Stimulated activated CD8-positive, alpha-beta memory T cell treated with anti-CD3 and anti-CD28 coated beads, Interleukin-4, amount 100 ng/mL, for 4 hours (primary cell): Measurements from ENCODE around the gene TYRO3.
A peak's percentile ranks its signal among the peaks of the same experiment; 100 is the strongest.

Experiments used
- DNase-seq, 2 donors: peaks; one replicate each; pipeline ENCODE4 v3.0.0-alpha.2; 2020; ENCODE audit warnings: low read depth in 2 of 2, low spot score in 1 of 2

Gene TYRO3

GRCh38 chr15:41558400-41559238, at the start of gene TYRO3:
TSS of gene TYRO3 (plus strand) at chr15:41559212. CDS start at chr15:41559258, 46 bp downstream.
- DNase-seq = peak; percentile 29 to 55

GRCh38 chr15:41510728-41511127, 48.3 kb upstream of the TYRO3 start:
- DNase-seq = no peak

GRCh38 chr15:41511331-41511898, 47.6 kb upstream of the TYRO3 start:
- no peak for DNase-seq

GRCh38 chr15:41511899-41512369, 47.1 kb upstream of the TYRO3 start:
- no peak for DNase-seq

- DNase-seq = no peak
These were observed 46.5 kb upstream of the TYRO3 start for GRCh38 chr15:41512512-41512939.

- no peak for DNase-seq
These were observed 46.0 kb upstream of the TYRO3 start for GRCh38 chr15:41512940-41513505.

- no peak for DNase-seq
These were observed 45.3 kb upstream of the TYRO3 start, which contains the start of gene LTK for GRCh38 chr15:41513506-41514227. TSS of gene LTK (minus strand) at chr15:41513827. CDS start at chr15:41513709, 118 bp downstream.

GRCh38 chr15:41517895-41518449, 41.0 kb upstream of the TYRO3 start:
- DNase-seq = no peak

GRCh38 chr15:41520636-41521035, 38.4 kb upstream of the TYRO3 start:
- DNase-seq = no peak

GRCh38 chr15:41521614-41522013, 37.4 kb upstream of the TYRO3 start:
- DNase-seq = no peak

GRCh38 chr15:41523097-41523496, 35.9 kb upstream of the TYRO3 start:
- no peak for DNase-seq

- no peak for DNase-seq
These were observed 28.6 kb upstream of the TYRO3 start for GRCh38 chr15:41530363-41530956.

GRCh38 chr15:41535544-41535943, 23.5 kb upstream of the TYRO3 start:
- no peak for DNase-seq

- no peak for DNase-seq
These were observed 22.1 kb upstream of the TYRO3 start for GRCh38 chr15:41536866-41537265.

- DNase-seq = no peak
These were observed 15.5 kb upstream of the TYRO3 start for GRCh38 chr15:41543521-41543870.

GRCh38 chr15:41544650-41545015, 14.4 kb upstream of the TYRO3 start:
- no peak for DNase-seq

GRCh38 chr15:41545218-41545617, 13.8 kb upstream of the TYRO3 start:
- no peak for DNase-seq

- no peak for DNase-seq
These were observed 11.9 kb upstream of the TYRO3 start for GRCh38 chr15:41546851-41547786.

- no peak for DNase-seq
These were observed 8.8 kb upstream of the TYRO3 start for GRCh38 chr15:41550066-41550775.
